CD8-positive, alpha-beta memory T cell (primary cell): ENCODE measurements around the gene AGPS. TPM values are rescaled to one million over a fixed set of nuclear protein-coding genes. Genes with fewer than 3 reads are reported as not detected.

Experiments
- CTCF ChIA-PET: fragments of 350-600 bp; sonication (Branson Sonifier 250); formaldehyde crosslinking; loops from one replicate; lab custom pipeline; 2021; ENCODE audit warnings: antibody characterized with exemption; lab: Charles Lee
- POLR2A ChIA-PET: fragments of 350-600 bp; sonication (Branson Sonifier 250); formaldehyde crosslinking; loops from one replicate; lab custom pipeline; 2021; ENCODE audit warnings: antibody characterized with exemption; lab: Charles Lee
- DNase-seq, 5 donors: peaks; one replicate each; pipeline versions ENCODE4 v3.0.0 to v3.0.0-alpha.2; 2020 to 2022; ENCODE audit warnings: mixed read lengths in 1 of 5
- H3K27ac ChIP-seq: one replicate; pipeline ENCODE4 v1.7.0; 2013; ENCODE audit warnings: low read depth, mild to moderate bottlenecking, low read length, moderate library complexity
- H3K27me3 ChIP-seq: 2 replicates; pipeline ENCODE4 v1.7.0; 2013; ENCODE audit warnings: low read length, mild to moderate bottlenecking; ENCODE audit not compliant: insufficient read depth, poor library complexity, severe bottlenecking
- H3K36me3 ChIP-seq: 2 replicates; pipeline ENCODE4 v1.7.0; 2013; ENCODE audit warnings: mild to moderate bottlenecking, low read length, moderate library complexity; ENCODE audit not compliant: insufficient read depth
- H3K4me1 ChIP-seq: 2 replicates; pipeline ENCODE4 v1.7.0; 2013; ENCODE audit warnings: mild to moderate bottlenecking, low read length, moderate library complexity; ENCODE audit not compliant: insufficient read depth
- H3K4me3 ChIP-seq: 2 replicates; pipeline ENCODE4 v1.7.0; 2013; ENCODE audit warnings: mild to moderate bottlenecking, low read length
- H3K9me3 ChIP-seq: 2 replicates; pipeline ENCODE4 v1.7.0; 2013; ENCODE audit warnings: mild to moderate bottlenecking, low read length
- H3K27ac Mint-ChIP-seq, 8 donors: one replicate each; pipeline ENCODE4 v1.8.0; 2020 to 2021; ENCODE audit warnings: mixed read lengths in 8 of 8, mild to moderate bottlenecking in 6 of 8, inconsistent platforms in 3 of 8, moderate library complexity in 3 of 8
- H3K27me3 Mint-ChIP-seq, 2 donors: one replicate each; pipeline ENCODE4 v1.8.0; 2020 to 2021; ENCODE audit warnings: mixed read lengths in 2 of 2, mild to moderate bottlenecking in 1 of 2, moderate library complexity in 1 of 2
- H3K36me3 Mint-ChIP-seq, 3 donors: one replicate each; pipeline ENCODE4 v1.8.0; 2020 to 2021; ENCODE audit warnings: mixed read lengths in 3 of 3, inconsistent platforms in 1 of 3, mild to moderate bottlenecking in 1 of 3
- H3K4me1 Mint-ChIP-seq, 3 donors: one replicate each; pipeline ENCODE4 v1.8.0; 2020 to 2021; ENCODE audit warnings: mixed read lengths in 3 of 3, inconsistent platforms in 1 of 3, mild to moderate bottlenecking in 1 of 3
- H3K4me3 Mint-ChIP-seq, 7 donors: one replicate each; pipeline ENCODE4 v1.8.0; 2020 to 2021; ENCODE audit warnings: mixed read lengths in 7 of 7, mild to moderate bottlenecking in 6 of 7, moderate library complexity in 4 of 7, inconsistent platforms in 2 of 7
- H3K9me3 Mint-ChIP-seq, 5 donors: one replicate each; pipeline ENCODE4 v1.8.0; 2020 to 2022; ENCODE audit warnings: mixed read lengths in 5 of 5, mild to moderate bottlenecking in 3 of 5, moderate library complexity in 2 of 5, inconsistent platforms in 1 of 5
- polyA plus RNA-seq: library from polyadenylated mRNA; unstranded; fragments of 300-500 nt; fragmentation: Illumina TruSeq; gene quantifications from one replicate; pipeline ENCODE4 v1.2.3, GENCODE V29; 2021
- total RNA-seq, 2 experiments: library from RNA; stranded (reverse); gene quantifications; one replicate each; pipeline ENCODE4 v1.2.3, GENCODE V29; 2021

Gene AGPS
- total and polyA plus RNA-seq, 3 experiments from 2014 or later: 15.5 to 65.1 (median 64.3) TPM

DNA sequence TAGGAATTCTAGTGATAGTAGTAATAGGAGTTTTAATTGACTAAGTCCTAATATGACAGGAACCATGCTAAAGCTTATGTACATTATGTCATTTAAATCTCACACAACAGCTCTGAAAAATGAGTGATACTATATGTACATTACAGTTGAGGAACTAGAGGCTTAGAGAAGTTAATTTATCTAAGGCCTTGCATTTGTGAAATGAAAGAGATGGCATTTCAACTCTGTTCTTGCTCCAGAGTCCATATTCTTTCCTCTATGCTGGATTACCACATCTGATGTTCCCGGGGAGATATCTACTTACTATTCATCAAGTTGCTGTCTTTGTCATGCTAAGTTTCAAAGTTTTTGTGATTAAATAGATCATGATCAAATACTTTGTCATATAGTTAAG lies 5.7 kb downstream of the AGPS start:
- Histone ChIP-seq H3K4me3 (no peak overlapping the region), H3K27me3 (no peaks in the 10 kb centered on the region), H3K9me3 (no peaks in the 10 kb centered on the region), H3K4me1 (peaks cover 28% of the 10 kb centered on the region), H3K36me3 (no peaks in the 10 kb centered on the region), H3K27ac (no peak overlapping the region)
- peaks cover 0 to 11% (median 3%) of the 10 kb centered on the region in 3 donors for H3K36me3 Mint-ChIP-seq
- peaks cover 69 to 89% (median 86%) of the 10 kb centered on the region in 3 donors for H3K4me1 Mint-ChIP-seq
- no peaks in the 10 kb centered on the region for H3K9me3 Mint-ChIP-seq
- POLR2A ChIA-PET: no interaction called here
- H3K27me3 Mint-ChIP-seq: no peaks in the 10 kb centered on the region
- no peak for DNase-seq
- H3K4me3 Mint-ChIP-seq: no peak overlapping the region
- H3K27ac Mint-ChIP-seq: no peak overlapping the region
- CTCF ChIA-PET: no interaction called here

DNA sequence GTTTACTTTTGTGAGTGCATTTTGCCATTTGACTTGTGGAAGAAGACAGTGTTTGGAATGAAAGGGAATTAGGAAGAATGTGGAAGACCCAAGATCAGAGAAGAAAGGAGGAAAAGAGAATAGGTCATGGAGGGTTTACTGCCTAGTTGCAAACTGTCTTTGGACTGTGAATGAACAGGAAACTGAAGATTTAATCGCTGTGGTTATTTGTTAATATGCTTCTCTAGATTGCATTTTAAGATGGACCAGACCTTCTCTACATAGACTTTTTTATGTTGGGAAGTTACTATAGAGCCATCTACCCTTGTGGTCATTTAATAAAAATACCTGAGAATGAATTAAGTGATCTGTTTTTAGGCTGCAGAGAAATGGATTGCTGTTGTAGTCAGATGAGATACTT lies 6.2 kb downstream of the AGPS start:
- Mint-ChIP-seq H3K9me3 (no peaks in the 10 kb centered on the region), H3K4me1 (peaks cover 67 to 89% (median 85%) of the 10 kb centered on the region in 3 donors), H3K27me3 (no peaks in the 10 kb centered on the region), H3K36me3 (peaks cover 0 to 9% (median 3%) of the 10 kb centered on the region in 3 donors), H3K4me3 (no peak overlapping the region), H3K27ac (no peak overlapping the region)
- ChIA-PET CTCF (no interaction called here), POLR2A (no interaction called here)
- Histone ChIP-seq H3K36me3 (no peaks in the 10 kb centered on the region), H3K4me1 (peaks cover 23% of the 10 kb centered on the region), H3K4me3 (no peak overlapping the region), H3K27ac (no peak overlapping the region), H3K9me3 (no peaks in the 10 kb centered on the region), H3K27me3 (no peaks in the 10 kb centered on the region)
- DNase-seq: no peak

DNA sequence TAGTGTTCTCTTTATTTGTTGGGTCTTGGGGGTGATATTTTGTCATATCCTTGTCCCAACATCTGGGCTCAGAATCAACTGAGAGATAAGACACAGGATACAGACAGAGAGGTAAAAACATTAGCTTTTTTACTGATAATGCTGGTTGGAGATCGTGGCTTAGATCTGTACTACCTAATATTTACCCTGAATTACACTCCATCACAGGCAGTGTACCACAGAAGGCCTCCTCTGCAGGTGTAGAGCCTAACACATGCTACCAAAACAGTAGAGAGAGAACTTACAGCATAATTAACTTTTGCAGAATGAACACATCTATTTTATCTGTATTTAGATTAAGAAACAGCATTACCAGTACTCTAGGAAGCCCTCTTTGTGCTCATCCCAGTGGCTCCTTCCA lies 6.8 kb downstream of the AGPS start:
- CTCF ChIA-PET: no interaction called here
- Histone ChIP-seq H3K4me1 (peaks cover 22% of the 10 kb centered on the region), H3K27ac (no peak overlapping the region), H3K4me3 (no peak overlapping the region), H3K9me3 (no peaks in the 10 kb centered on the region), H3K27me3 (no peaks in the 10 kb centered on the region), H3K36me3 (no peaks in the 10 kb centered on the region)
- Mint-ChIP-seq H3K27me3 (no peaks in the 10 kb centered on the region), H3K36me3 (peaks cover 0 to 9% (median 3%) of the 10 kb centered on the region in 3 donors), H3K9me3 (no peaks in the 10 kb centered on the region), H3K4me3 (no peak overlapping the region), H3K27ac (no peak overlapping the region), H3K4me1 (peaks cover 67 to 89% (median 85%) of the 10 kb centered on the region in 3 donors)
- POLR2A ChIA-PET: no interaction called here
- no peak for DNase-seq

DNA sequence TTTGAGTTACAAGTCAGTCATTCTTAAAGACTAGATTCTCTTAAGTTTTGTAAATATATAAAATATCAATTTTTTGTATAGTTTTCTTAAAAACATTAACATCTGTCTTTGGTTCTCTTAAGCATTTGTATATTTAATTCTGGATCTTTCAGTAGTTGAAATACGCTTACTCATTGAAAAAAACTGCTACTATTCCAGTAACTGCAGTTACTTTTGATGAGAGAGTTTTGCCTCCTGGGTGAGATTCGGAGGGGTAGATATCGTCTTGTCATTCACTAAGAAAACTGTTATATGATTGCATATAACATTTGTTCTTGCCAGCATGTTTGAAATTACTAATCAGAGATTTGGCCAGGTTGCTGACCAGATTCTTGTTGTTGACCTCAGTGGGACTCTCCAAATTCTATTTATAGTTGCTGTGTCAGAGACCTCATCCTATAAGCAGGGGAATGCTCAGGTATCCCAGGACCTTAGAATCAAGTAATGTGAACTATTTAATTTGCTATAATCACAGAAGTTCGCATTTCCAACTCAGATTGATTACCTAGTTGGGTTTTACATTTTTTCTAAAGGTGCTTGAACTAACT lies 7.9 kb downstream of the AGPS start:
- H3K9me3 ChIP-seq: no peaks in the 10 kb centered on the region
- ChIA-PET POLR2A (no interaction called here), CTCF (no interaction called here)
- no peaks in the 10 kb centered on the region for H3K27me3 ChIP-seq
- H3K27me3 Mint-ChIP-seq: no peaks in the 10 kb centered on the region
- H3K4me3 ChIP-seq: no peak overlapping the region
- H3K36me3 Mint-ChIP-seq: peaks cover 0 to 9% (median 3%) of the 10 kb centered on the region in 3 donors
- no peak for DNase-seq
- peaks cover 62 to 89% (median 85%) of the 10 kb centered on the region in 3 donors for H3K4me1 Mint-ChIP-seq
- no peaks in the 10 kb centered on the region for H3K9me3 Mint-ChIP-seq
- no peaks in the 10 kb centered on the region for H3K36me3 ChIP-seq
- H3K27ac Mint-ChIP-seq: peak overlapping the region in 1 of 8 donors; percentile 39
- H3K4me1 ChIP-seq: peaks cover 19% of the 10 kb centered on the region
- H3K27ac ChIP-seq: no peak overlapping the region
- H3K4me3 Mint-ChIP-seq: no peak overlapping the region

DNA sequence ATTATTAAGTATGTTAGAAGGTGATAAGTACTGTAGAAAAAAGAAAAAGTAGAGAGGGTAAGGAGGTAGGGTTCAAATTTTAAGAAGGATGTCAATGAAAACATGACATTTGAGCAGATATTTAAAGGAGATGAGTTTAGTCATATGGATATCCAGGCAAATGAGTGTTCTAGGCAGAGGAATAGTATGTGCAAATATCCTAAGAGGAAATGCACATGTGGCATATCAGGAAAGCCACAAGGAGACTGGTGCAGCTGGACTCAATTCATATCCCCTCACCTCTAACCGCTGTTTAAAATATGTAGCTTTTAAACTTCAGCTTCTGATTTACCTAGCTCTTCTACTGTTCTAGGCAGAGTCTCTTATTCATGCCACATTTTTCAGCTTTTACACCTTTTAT lies 9.5 kb downstream of the AGPS start:
- Histone ChIP-seq H3K27me3 (no peaks in the 10 kb centered on the region), H3K4me3 (no peak overlapping the region), H3K4me1 (peaks cover 20% of the 10 kb centered on the region), H3K27ac (no peak overlapping the region), H3K36me3 (no peaks in the 10 kb centered on the region), H3K9me3 (no peaks in the 10 kb centered on the region)
- H3K27me3 Mint-ChIP-seq: no peaks in the 10 kb centered on the region
- no peak overlapping the region for H3K4me3 Mint-ChIP-seq
- no peak for DNase-seq
- no peaks in the 10 kb centered on the region for H3K9me3 Mint-ChIP-seq
- CTCF ChIA-PET: no interaction called here
- peaks cover 66 to 90% (median 86%) of the 10 kb centered on the region in 3 donors for H3K4me1 Mint-ChIP-seq
- POLR2A ChIA-PET: no interaction called here
- peak overlapping the region in 1 of 8 donors; percentile 58 for H3K27ac Mint-ChIP-seq
- H3K36me3 Mint-ChIP-seq: peaks cover 0 to 5% (median 2%) of the 10 kb centered on the region in 3 donors

DNA sequence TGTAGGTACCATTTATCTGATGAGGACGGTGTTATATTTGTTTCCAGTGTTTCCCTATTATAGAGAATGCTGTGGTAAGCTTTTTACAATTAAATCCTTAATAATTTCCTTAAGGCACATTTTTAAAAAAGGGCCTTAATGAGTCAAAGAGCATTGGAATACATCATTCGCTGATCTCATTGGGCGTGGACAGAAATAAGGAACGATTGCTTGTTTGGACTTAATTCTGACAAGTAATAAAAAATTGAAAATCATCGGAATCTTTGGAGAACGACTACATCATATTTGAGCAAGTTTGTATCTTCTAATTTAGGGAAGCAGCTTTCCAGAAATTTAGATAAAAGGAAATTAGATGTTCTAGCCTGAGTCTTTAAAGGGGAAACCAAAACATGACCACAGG lies 11.3 kb downstream of the AGPS start:
- no peak for DNase-seq
- no peaks in the 10 kb centered on the region for H3K9me3 Mint-ChIP-seq
- H3K4me3 ChIP-seq: no peak overlapping the region
- H3K36me3 Mint-ChIP-seq: peaks cover 0 to 2% (median 2%) of the 10 kb centered on the region in 3 donors
- ChIA-PET POLR2A (no interaction called here), CTCF (interaction anchor here (0.8 to 1.3 kb wide), 2 partner anchors 11 to 239 kb away, joined by 3 to 5 read pairs; partner anchors contain the start of gene AGPS)
- H3K4me1 ChIP-seq: peaks cover 14% of the 10 kb centered on the region
- peaks cover 57 to 89% (median 79%) of the 10 kb centered on the region in 3 donors for H3K4me1 Mint-ChIP-seq
- H3K4me3 Mint-ChIP-seq: no peak overlapping the region
- H3K9me3 ChIP-seq: no peaks in the 10 kb centered on the region
- H3K27me3 ChIP-seq: no peaks in the 10 kb centered on the region
- no peak overlapping the region for H3K27ac ChIP-seq
- H3K36me3 ChIP-seq: no peaks in the 10 kb centered on the region
- H3K27ac Mint-ChIP-seq: no peak overlapping the region
- no peaks in the 10 kb centered on the region for H3K27me3 Mint-ChIP-seq

DNA sequence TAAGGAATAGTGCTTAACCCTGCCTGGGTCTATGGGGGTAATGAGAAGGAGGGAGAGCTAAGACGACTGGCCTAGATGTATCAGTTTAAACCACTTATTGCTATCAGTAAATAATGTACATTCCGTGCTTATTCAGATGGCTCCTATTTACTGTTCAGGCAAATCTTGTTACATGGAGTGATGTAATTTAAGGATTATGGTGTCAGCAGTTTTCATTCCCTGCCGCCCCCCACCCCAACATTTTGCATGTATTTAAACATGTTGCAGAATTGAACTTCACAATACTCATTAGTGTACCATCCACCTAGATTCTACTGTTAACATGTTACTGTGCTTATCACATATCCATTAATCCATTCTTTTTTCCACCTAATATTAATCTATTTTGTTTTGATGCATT lies 11.7 kb downstream of the AGPS start:
- Histone ChIP-seq H3K36me3 (no peaks in the 10 kb centered on the region), H3K4me3 (no peak overlapping the region), H3K27ac (no peak overlapping the region), H3K4me1 (peaks cover 13% of the 10 kb centered on the region), H3K9me3 (no peaks in the 10 kb centered on the region), H3K27me3 (no peaks in the 10 kb centered on the region)
- POLR2A ChIA-PET: no interaction called here
- H3K9me3 Mint-ChIP-seq: no peaks in the 10 kb centered on the region
- no peak overlapping the region for H3K4me3 Mint-ChIP-seq
- peaks cover 0 to 2% (median 2%) of the 10 kb centered on the region in 3 donors for H3K36me3 Mint-ChIP-seq
- no peaks in the 10 kb centered on the region for H3K27me3 Mint-ChIP-seq
- CTCF ChIA-PET: interaction anchor here (0.8 to 1.3 kb wide), 2 partner anchors 12 to 239 kb away, joined by 3 to 5 read pairs; partner anchors contain the start of gene AGPS
- no peak overlapping the region for H3K27ac Mint-ChIP-seq
- peaks cover 53 to 85% (median 75%) of the 10 kb centered on the region in 3 donors for H3K4me1 Mint-ChIP-seq
- no peak for DNase-seq

DNA sequence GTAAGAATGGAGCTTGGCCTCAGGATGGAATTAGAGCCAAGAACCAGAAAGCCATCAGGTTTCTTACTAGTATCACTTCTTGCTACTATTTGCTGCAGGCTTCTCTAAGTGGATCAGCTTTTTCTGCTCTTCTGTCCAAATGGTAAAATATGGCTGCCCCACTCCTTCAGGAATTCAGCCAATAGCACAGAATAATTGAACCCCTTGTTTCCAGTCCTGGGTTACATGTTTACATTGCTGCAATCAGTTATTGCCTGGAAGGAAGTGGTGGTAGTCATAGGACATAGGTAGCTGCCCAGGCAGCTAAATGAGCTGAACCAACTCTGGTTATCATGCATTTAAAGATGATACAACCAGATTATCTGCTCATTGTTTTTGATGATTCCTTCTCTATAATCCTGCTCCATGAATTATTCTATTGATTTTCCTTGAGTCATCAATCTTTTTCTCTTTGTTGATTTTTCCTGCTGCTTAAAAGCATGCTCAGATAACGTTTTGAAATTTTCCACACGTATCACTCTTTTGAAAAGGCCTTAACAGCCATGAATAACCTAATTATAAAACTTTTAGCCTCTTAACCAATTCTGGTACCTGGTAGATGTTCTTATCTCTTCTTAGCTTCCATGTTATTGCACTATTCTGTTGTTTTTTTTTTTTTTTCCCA lies 12.6 kb downstream of the AGPS start:
- H3K4me1 Mint-ChIP-seq: peaks cover 50 to 78% (median 67%) of the 10 kb centered on the region in 3 donors
- ChIA-PET POLR2A (interaction anchor here (0.6 to 0.7 kb wide), 2 partner anchors 61 to 528 kb away, joined by 4 to 5 read pairs; no protein-coding TSS in a partner anchor), CTCF (interaction anchor here (0.6 to 1.4 kb wide), 5 partner anchors 11 to 240 kb away, joined by 3 to 5 read pairs (median 3); partner anchors contain the start of gene AGPS)
- no peaks in the 10 kb centered on the region for H3K27me3 Mint-ChIP-seq
- H3K4me3 ChIP-seq: no peak overlapping the region
- no peaks in the 10 kb centered on the region for H3K27me3 ChIP-seq
- no peak overlapping the region for H3K27ac ChIP-seq
- no peak for DNase-seq
- peaks cover 13% of the 10 kb centered on the region for H3K4me1 ChIP-seq
- no peaks in the 10 kb centered on the region for H3K36me3 ChIP-seq
- no peak overlapping the region for H3K4me3 Mint-ChIP-seq
- H3K9me3 ChIP-seq: no peaks in the 10 kb centered on the region
- H3K36me3 Mint-ChIP-seq: peaks cover 0 to 2% (median 2%) of the 10 kb centered on the region in 3 donors
- no peak overlapping the region for H3K27ac Mint-ChIP-seq
- H3K9me3 Mint-ChIP-seq: no peaks in the 10 kb centered on the region
